ENCODE results near the gene MOB3A.
"Not testable (repeated sequence)": the region's sequence is repeated elsewhere in the genome, so short reads cannot be mapped to it uniquely, and the experiment has no call there.

The MOB3A gene

DNA sequence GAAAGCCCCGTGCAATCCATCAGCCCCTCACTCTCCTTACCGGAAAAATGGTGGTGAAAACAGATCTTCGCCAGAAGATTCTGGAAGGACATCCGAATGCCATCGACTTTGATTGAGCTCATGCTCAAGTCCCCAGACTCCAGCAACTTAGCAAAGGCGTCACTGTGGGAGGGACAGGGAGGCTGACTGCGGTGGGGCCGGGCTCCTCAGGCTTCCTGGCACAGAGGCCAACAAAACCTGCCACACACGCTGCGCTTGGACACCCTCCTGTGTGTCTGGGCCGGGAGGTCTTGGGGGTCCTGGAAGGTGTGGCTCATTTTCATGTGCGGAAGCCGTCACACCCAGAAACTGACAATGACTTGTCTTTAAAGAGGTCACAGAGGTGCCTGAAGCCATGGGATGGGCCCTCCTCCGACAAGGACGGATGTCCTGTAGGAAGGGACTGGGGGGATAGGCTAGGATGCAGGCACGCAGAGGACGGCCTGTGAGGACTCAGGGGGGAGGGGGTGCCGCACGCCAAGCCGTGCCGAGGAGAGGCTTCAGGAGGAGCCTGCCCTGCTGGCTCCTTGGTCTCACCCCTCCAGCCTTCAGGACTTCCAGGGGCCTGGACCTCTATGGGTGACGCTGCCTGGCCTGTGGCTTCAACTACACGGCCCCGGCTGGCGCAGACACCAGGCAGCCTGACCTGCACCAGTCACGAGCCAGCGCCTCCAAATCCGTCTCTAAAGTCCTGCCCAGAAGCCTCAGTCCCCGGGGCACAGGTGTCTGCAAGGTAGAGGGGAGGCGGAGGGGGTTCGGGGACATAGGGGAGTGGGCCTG lies 13.1 kb upstream of the MOB3A start:
- no peak for DNase-seq

DNA sequence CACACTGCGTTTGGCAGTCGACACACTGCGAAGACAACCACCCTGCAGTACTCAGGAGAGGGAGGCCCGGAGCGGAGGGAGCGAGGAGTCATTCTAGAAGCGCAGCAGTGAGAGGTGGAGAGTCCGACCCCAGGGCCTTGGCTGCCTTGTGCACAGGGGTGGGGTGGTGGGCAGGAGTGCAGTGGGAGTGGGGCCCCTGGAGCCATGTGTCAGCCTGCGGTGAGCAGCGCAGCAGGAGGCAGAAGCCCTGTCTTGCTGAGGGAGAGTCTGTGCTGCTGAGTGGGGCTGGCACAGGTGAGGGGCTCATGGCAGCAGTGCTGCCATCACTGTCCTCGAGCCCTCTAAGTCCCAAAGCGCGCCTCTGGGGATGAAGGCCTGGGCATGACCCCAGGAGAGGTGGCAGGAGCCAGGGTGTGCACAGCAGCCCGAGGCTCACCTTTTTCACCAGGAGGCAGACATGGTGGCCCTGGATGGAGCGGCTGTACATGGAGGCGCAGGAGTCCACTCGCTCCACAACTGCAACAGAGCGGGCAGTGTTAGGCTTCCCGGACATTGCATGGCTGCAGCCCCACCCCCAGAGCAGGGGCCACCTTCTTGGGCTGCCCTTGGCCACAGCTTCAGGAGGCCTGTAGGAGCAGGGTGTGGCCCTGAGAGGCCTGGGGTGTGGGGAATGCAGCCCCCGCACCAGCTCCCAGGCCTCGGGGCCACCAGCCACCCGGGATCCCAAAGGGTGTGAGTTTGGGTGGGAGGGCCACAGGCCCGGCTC lies 12.3 kb upstream of the MOB3A start:
- no peak for DNase-seq

DNA sequence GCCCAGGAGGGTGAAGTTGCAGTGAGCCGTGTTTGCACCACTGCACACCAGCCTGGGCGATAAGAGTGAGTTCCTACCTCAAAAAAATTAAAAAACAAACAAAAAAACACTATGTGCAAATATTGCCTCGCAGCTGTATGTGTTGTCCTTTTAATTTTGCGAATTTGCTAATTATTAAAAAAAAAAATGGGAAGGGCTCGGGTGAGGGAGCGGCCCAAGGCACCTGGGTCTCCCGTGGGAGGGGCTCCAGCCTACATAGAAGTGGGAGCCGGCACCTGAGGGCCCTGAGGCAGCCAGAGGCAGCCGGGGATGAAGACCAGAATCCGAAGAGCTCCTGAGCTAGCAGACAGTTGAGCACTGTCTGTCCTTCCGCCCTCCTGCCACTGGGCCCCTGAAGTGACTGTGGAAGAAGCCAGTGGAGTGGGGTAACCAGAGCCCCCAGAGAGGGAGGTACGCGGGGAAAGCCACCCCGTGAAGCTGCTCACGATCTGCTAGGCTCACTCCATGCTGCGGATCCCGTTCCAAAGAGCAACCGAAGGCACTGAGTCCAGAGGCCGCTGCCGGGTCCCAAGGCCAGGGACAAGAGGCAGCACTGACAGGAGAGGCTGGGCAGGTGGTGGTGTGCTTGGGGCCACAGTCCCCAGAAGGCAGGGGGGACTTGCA lies 7.0 kb upstream of the MOB3A start:
- no peak for DNase-seq

DNA sequence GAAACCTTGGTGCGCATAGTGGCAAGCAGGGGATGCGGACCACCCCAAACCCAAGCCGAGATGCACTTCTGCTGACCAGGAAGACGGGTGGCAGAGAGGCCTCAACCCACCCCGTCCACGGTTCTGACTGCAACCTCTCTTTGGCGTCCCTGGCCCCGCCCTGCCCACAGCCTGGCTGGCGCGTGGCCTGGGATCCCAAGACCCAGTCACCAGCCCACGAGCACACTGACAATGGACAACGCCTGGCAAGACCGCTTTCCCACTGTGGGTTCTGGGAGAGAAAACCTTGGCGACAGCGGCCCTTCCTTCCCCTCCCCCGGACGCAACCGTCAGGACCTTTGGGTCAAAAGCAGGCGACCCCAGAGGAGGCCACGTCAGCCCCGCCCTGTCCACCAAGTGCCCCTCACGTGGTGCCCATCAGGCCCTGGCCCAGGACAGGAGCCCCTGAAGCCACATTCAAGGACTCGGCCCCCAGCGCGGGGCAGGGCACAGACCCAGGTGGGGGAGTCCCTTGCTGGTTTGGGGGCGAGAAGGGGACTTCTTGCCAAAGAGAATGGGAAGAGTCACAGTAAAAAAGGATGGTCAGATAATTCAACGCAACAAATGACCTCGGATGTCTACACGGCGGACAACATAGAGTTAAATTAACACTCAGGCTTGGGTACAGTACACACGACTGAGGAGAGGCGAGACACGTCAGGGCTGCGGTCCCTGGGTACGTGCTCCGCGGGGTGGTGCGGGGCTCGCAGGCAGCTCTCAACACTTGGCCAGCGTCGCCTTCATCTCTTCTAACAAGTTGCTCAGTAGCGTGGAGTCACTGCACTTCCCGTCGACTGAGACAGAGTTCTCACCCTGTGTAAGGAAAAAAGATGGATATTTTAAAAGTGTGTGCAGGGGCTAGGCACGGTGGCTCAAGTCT lies 5.5 kb upstream of the MOB3A start:
- peak in 34 of 56 donors; percentile 6 to 77 (median 32) for DNase-seq

DNA sequence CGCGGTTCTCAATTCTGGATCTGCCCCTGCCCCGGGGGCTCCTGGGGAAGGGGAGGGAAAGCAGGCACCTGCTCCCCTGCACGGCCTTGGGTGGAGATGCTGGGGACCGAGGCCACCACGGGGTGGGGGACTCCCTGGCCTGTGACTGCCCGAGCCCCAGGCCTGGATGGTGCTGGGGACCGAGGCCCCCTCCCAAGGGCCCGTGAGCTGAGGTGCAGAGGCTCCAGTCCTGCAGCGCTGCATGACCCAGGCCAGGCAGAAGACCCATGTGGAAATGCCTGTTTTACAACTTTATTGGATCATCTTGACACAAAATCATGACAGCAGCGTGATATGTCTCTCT lies 4.6 kb upstream of the MOB3A start:
- DNase-seq: no peak

DNA sequence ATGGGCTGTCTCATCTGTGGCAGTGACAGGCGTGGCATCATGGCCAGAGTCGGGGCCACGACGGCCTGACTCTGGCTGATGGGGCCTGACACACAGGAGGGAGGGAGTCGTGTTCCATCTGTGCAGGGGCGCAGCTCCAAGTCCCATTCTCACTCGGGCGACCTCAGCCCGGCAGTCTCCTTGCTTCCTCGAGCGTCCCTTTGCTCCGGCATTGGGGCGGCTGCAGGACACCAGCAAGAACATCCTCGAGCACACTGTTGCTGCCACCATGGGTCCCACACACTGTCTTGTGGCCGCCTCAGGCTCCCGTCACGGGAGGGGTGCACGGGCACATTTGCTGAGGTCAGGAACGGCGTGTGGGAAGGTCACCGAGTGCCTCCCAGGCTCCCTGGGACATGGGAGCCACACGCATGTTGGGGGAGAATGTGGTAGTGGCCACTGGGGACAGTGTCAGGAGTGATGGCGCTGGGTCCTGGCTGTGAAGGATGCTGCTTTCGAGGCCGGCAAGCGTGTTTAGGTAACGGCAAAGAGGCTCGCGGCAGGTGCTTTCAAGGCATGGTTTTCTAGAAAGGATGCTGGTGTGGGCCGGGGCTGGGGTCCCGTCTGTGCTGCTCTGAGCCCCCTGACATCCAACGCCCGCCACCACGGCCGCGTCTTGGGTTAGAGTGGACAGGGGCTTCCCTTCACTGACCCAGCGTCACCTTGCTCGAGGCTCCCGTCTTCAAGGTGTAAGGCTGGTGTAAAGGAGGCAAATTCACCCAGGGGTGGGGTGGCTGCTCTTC lies 4.0 kb upstream of the MOB3A start:
- DNase-seq: no peak

DNA sequence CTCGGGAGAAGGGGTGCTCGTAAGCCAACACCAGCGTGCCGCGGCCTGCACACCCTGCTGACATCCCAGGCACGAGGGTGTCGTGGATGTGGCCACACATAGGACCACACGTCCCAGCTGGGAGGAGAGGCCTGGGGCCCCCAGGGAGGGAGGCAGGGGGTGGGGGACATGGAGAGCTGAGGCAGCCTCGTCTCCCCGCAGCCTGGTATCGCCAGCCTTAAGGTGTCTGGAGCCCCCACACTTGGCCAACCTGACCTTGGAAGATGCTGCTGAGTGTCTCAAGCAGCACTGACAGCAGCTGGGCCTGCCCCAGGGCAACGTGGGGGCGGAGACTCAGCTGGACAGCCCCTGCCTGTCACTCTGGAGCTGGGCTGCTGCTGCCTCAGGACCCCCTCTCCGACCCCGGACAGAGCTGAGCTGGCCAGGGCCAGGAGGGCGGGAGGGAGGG lies 3.0 kb upstream of the MOB3A start:
- DNase-seq: no peak

DNA sequence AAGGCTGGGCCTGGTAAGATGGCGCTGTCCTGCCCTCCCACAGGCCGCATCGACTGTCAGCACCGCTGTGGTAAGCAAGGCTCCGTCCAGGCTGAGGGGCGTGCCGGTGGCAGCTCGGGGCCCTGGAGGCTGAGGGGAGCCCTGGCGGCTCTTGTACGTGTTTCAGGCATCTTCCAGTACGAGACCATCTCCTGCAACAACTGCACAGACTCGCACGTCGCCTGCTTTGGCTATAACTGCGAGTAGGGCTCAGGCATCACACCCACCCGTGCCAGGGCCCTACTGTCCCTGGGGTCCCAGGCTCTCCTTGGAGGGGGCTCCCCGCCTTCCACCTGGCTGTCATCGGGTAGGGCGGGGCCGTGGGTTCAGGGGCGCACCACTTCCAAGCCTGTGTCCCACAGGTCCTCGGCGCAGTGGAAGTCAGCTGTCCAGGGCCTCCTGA lies 1.8 kb upstream of the MOB3A start:
- DNase-seq: peak in 1 of 56 donors; percentile 26

DNA sequence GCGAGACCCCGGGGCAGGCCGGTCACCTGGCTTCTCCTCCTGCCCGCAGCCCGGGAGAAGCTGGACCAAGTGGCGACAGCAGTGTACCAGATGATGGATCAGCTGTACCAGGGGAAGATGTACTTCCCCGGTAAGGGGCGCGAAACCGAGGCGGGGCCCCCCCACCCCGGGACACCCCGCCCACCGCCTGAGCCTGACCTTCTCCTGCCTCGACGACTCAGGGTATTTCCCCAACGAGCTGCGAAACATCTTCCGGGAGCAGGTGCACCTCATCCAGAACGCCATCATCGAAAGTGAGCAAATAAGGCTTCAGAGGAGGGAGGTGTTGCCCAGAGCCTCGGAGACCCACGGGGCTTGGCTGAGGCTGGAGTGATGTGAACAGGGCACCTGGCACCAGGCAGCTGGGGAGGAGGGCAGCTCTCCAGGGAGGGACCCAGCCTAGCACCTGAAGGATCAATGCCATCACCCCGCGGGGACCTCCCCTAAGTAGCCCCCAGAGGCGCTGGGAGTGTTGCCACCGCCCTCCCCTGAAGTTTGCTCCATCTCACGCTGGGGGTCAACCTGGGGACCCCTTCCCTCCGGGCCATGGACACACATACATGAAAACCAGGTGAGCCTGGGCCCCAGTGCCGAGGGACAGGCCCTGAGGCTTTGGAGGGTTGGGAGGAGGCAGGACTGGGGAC lies 1.2 kb upstream of the MOB3A start:
- DNase-seq: peak in 2 of 56 donors; percentile 34 to 45

DNA sequence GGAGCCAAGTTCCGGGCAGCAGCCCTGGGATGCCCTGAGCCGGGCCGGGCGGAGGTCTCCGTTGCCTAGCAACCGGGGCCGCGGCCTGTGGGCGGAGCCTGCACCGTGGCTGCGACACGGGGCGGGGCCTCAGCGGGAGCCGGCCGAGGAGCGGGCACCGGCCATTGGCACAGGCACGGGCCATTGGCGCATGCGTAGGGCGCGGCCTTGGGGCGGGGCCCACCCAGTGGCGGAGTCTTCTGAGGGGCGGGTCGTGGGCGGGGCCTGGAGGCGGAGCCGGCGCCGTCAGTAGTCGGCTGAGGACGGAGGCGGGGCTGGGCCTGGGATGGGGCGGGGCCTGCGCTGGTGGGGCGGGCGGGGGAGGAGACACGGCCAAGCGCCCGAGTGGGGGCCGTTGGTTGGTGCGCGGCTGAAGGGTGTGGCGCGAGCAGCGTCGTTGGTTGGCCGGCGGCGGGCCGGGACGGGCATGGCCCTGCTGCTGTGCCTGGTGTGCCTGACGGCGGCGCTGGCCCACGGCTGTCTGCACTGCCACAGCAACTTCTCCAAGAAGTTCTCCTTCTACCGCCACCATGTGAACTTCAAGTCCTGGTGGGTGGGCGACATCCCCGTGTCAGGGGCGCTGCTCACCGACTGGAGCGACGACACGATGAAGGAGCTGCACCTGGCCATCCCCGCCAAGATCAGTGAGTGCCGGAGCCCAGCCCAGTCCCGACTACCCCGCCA lies 515 bp upstream of the MOB3A start, which contains the start of gene IZUMO4:
IZUMO4 (plus strand) TSS at position 436 of the 723 bp plus-strand sequence; CDS start at position 467, 31 bp downstream.
- peak; percentile 88 to 100 (median 99) for DNase-seq

DNA sequence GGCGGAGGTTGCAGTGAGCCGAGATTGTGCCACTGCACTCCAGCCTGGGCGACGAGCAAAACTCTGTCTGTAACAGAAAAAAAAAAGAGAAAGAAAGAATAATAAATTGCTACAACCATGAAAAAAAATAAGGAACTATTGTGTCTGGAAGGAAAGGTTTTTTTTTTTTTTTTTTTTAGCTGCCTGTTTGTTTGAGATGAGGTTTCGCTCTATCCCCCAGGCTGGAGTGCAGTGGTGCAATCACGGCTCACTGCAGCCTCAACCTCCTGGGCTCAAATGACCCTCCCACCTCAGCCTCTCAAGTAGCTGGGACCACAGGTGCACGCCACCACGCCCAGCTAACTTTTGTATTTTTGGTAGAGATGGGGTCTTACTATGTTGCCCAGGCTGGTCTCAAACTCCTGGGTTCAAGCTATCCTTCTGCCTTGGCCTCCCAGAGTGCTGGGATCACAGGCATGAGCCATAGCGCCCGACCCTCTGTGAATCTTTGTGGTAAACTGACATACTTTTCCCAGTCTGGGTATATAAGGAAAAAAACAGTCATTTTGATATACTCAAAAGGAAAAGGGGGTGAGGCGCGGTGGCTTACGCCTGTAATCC lies 4.1 kb downstream of the MOB3A start:
- not testable (repeated sequence) for DNase-seq

DNA sequence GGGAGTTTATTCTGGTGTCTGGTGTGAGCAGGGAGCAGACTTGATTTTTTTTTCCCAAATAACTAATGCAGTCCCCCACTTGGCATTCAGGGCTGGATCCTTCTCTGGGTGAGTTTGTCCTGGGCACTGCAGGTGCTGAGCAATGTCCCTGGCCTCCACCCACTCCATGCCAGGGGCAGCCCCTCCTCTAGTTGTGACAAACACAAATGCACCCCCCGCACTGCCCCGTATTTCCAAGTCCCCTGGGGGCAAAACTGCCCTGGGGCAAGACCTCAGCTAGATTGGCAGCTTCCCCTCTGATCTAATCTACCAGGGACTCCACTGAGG lies 6.4 kb downstream of the MOB3A start:
- DNase-seq: no peak

DNA sequence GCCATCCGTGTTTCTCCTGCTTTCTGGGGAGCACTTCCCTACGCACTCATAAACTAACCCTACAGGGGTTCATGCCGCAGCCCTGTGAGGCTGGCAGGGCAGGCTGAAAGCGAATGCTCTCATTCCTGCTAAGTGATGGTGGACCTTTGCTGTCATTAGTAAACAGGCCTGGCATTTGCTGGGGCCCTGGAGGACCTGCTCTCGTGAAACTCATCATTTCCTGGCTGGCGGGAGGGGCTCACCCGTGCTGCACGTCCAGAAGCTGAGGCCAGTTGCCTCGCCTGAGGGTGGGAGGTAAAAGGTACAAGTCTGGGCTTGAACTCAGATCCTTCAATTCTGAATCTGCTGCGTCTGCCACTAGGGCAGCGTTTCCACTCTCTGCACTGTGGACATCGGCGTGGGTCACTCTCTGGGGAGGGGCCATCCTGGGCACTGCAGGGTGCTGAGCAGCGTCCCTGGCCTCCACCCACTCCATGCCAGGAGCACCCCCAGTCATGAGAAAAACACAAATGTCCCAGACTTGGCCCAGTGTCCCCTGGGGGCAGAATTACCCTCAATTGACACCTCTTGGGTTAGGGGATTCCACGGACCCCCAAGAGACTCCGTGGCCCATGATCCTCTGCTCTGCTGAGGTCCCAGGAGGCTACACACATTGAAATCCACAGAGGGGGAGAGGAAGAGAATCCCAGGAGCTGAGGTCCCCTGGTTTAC lies 7.0 kb downstream of the MOB3A start:
- DNase-seq: no peak

DNA sequence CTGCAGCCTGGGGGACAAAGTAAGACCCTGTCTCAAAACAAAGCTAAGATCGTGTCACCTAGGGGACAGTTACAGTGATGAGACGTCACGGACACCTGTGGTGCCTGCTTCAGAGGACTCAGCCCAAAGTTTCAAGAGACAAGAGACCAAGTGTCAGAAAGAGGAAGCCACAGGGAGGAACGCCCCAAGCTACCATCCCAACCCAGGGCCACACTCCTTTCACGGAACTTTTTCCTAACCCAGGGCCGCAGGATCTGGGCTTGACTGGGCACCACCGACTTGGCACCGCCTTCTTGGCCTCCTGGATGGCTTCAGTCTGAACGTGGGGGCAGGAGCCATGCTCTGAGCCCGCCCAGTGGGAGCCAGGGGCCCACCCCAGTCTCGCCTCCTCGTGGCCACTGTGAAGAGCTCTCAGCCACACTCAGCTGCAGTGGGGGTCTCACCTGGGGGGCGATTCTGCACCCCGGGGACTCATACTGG lies 8.5 kb downstream of the MOB3A start:
- DNase-seq: no peak

DNA sequence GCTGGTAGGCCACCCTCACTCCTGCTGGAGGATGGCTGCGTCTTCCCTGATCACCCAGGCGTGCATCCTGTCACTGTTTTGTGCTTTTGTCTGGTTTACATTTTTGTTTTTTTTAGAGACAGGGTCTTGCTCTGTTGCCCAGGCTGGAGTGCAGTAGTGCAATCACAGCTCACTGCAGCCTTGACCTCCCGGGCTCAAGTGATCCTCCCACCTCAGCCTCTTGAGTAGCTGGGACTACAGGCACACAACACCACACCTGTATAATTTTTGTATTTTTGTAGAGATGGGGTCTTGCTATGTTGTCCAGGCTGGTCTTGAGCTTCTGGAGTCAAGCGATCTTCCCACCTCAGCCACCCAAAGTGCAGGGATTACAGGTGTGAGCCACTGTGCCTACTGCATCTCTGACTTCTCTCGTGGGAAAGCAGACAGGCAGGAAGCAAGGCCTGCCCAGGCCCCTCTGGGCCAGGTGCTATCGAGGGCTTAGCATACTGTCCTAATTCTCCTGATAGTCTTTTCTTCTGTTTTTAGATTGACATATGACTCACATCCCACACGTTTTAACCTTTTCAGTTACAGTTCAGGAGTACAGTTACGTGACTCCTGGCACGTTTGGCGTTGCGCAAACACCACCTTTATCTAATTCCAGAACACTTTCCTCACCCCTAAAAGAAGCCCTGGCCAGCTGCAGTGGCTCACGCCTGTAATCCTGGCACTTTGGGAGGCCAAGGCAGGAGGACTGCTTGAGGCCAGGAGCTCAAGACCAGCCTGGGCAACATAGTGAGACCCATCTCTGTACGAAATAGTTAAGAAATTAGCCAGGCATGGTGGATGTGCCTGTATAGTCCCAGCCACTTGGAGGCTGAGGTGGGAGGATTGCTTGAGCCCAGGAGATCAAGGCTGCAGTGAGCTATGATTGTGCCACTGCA lies 9.2 kb downstream of the MOB3A start:
- DNase-seq: not testable (repeated sequence)

DNA sequence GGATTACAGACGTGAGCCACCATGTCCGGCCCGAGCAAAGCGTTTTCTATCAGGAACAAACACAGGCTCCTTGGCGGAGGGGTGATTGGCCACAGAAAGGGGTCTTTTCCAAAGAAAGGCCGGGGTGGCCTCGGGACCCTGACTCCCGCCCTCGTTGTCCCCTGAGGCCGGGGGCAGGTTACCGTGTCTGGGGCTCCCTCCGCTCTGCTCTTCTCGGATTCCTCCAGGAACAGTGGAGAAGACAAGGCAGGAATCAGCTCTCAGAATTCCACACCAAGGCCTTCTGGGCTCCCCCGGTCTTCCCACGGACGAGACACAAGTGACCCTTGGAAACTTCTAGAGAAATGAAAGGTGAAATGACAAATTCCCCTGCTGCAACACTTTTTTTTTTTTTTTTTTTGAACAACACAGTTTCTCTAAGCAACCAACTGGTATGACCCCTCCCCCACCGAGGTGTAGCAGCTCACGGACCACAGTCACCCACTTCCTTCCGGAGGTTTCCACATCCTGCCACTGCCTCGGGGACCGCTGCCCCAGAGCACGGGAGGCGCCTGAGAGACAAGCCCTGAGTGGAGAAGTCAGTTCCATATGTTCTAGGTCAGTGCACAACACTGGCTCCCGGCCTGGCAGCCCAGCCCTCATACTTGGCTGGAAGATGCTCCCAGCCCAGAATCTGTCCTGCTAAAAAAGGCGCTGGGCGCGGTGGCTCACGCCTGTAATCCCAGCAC lies 11.0 kb downstream of the MOB3A start:
- peak in 3 of 56 donors; percentile 6 to 17 (median 15) for DNase-seq
